GM04504 (cell line): ENCODE data around the gene TFAP2E.

ENCODE experiments used
- DNase-seq: peaks from one replicate; pipeline ENCODE4 v3.0.0-alpha.2; 2012; ENCODE audit warnings: low read depth

The TFAP2E gene

DNA sequence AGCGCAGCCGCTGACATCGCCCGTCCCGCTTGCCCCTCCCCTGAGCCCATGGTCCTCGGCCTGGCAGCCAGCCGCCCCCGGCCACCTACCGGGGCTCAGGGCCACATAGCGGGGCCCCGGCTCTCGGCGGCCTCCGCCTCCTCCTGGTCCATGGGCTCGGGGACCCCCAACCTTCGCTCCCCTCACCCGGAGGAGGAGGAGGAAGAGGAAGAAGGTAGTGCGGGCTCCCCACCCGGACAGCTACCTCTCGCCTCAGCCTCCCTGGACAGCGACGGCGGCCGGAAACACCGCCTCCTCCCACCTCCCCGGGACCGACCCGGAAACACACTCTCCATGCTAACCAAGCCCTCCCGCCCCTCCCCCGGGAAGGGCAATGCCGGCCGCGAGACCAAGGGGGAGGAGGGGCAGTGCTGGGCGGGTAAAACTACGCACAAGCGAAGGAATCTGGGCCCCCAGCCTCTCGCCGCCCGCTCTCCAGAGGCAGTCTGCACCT, 15.9 kb upstream of the TFAP2E start, which contains the start of gene KIAA0319L:
Gene KIAA0319L (minus strand): TSS at position 286 of the 493 bp plus-strand sequence. CDS start 2,912 bp downstream, outside the sequence.
- DNase-seq: peak; percentile 72

- peak; percentile 93 for DNase-seq
Measured at GRCh38 chr1:35557611-35558373, 15.3 kb upstream of the TFAP2E start, which contains the start of gene NCDN. NCDN (plus strand) TSS chr1:35557799; CDS start chr1:35558191, 392 bp downstream.

- no peak for DNase-seq
Measured at GRCh38 chr1:35558374-35559316, 14.5 kb upstream of the TFAP2E start.

DNA sequence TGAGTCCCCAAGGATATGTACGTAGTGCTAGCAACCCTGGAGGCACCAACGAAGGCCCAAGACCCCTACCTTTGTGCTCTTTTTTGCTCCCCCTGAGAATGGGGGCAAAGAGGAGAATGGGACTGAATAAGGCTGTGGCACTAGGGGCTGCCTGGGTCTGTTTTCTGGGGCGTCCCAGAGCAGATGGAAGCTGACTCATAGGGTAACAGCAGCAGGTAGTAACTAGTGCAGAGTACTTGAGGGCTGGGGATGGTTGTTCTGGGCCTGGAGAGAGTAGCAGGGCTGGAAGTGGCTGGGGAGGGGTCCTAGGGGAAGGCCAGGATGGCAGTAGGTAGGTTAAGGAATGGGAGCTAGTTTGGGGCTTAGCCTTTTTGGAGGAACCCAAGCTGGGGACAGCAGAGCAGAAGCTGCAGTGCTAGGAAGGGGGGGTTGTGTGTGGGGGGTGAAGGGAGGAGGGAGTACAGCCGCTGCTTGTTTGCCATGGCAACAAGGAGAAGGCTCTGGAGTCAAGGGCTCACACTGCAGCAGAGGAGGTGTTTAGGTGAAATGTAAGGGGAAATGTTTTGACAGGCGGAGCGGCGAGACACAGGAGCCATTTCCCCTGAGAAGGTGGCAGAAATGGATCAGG, 13.7 kb upstream of the TFAP2E start:
- DNase-seq: no peak

DNA sequence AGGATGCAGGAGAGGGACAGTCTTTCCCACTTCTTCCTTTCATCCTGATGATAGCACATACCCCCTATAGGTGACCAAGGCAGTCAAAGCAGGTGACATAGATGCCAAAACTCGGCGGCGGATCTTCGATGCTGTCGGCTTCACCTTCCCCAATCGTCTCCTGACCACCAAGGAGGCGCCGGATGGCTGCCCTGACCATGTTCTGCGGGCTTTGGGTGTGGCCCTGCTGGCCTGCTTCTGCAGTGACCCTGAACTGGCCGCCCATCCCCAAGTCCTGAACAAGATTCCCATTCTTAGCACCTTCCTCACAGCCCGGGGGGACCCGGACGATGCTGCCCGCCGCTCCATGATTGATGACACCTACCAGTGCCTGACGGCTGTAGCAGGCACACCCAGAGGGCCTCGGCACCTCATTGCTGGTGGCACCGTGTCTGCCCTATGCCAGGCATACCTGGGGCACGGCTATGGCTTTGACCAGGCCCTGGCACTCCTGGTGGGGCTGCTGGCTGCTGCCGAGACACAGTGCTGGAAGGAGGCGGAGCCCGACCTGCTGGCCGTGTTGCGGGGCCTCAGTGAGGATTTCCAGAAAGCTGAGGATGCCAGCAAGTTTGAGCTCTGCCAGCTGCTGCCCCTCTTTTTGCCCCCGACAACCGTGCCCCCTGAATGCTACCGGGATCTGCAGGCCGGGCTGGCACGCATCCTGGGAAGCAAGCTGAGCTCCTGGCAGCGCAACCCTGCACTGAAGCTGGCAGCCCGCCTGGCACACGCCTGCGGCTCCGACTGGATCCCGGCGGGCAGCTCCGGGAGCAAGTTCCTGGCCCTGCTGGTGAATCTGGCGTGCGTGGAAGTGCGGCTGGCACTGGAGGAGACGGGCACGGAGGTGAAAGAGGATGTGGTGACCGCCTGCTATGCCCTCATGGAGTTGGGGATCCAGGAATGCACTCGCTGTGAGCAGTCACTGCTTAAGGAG, 12.6 kb upstream of the TFAP2E start:
- no peak for DNase-seq

DNA sequence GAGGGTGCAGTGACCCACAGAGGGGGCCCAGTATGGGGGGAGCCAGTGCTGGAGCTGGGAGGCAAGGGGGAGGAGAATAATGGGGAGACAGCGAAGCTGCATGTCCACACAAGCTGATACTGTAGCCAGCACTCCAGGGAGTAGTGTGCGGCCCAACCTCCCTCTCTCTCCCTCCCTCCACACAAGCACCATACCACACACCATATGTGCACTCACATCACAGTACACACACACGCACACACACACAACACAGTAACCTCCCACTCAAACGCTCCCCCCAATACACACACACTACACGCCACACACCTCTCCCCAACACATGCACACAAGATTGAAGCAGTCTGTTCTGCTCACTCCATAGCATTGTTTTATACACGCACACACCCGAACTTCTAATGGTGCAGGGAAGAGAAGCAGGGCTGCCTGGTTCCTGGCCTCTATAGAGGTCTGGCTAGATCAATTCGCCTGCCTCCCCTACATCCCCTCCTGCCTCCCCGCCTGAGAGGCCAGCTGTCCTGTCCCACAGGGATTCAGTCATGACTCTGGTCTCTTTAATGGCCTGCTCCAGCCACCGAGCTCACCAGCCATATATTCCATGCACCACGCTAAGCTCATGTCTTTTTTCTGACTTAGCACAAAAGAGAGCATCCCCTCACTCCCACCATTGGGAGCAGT, 11.7 kb upstream of the TFAP2E start:
- no peak for DNase-seq

GRCh38 chr1:35561972-35562680, 11.0 kb upstream of the TFAP2E start:
- no peak for DNase-seq

- DNase-seq: no peak
Measured at GRCh38 chr1:35563166-35563565, 9.9 kb upstream of the TFAP2E start.

DNA sequence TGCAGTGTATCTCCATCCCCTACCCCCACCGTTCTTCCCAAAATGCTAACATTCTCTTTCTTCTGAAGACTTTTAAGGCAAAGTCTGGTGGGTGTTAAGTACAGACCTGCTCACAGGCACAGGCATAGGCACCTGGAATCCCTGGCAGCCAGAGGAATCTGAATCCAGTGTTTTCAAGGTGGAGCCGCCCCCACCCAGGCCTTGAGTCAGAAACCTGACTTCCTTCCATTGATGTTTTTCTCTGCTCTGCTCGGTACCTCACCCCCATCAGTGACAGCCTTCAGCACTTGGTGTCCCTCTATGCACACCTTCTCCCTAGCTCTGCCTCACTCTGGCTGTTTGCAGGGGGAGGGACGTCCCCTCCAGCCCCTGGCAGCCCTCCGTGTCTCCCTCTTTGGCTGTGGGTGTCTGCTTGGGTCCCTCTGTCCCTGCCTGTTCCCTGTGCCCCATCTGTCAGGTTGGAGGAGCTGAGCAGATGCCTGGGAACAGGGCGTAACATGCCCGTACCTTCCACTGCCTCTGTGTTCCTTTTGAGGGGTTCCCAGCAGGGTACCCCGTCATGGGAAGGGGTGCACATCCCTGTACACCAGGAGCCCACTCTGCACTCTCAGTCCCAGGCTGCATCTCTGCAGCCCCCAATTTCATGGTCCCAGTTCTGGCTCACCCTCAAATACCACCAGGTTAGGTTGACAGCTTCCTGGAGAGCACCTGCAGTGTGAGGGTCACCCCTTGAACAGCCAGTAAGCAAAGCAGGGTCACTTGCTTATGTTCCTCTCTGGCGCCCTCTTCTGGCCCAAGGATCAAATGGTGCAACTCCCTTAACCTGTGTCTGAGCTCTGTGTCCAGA, 8.9 kb upstream of the TFAP2E start:
- peak; percentile 53 for DNase-seq

DNA sequence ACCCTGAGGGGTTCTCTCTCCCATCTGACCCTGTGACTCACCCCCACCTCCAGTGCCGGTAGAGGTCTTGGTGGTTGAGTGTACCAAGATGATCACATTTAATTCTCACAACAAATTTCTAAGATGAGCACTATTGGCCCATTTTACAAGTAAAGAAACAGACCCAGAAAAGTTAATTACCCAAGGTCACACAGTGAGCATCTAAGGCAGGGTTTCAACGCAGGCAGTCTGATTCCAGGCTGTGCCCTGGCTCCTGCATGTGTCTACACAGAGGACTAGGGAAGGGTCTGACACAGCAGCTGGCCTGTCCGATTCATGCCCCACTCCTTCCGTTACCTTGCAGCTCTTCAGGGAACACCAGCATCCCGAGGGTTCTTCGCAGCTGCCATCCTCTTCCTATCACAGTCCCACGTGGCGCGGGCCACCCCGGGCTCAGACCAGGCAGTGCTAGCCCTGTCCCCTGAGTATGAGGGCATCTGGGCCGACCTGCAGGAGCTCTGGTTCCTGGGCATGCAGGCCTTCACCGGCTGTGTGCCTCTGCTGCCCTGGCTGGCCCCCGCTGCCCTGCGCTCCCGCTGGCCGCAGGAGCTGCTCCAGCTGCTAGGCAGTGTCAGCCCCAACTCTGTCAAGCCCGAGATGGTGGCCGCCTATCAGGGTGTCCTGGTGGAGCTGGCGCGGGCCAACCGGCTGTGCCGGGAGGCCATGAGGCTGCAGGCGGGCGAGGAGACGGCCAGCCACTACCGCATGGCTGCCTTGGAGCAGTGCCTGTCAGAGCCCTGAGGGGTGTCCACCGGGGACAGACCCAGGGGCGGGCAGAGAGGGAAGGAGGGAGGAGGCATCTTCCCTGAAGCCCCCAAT, 8.0 kb upstream of the TFAP2E start:
- DNase-seq: no peak

DNA sequence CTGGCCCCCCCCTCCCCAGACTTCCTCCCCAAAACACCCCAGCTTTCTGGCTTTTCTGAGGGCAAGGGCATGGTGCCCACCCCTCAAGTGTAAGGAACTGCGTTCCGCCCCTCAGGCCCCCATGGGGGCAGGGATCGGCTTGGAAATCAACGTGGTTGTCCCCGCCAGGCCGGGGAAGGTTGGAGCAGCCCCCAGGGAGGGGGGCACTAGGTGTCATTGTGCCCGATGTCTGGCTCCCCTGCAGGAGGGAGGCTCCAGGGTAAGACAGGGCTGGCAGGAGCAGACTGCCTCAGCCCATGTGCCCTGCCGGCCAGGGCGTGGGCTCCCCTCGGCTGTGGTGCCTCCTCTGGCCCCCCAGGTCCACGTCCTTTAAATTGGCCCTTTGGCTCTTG, 7.4 kb upstream of the TFAP2E start:
- no peak for DNase-seq

DNA sequence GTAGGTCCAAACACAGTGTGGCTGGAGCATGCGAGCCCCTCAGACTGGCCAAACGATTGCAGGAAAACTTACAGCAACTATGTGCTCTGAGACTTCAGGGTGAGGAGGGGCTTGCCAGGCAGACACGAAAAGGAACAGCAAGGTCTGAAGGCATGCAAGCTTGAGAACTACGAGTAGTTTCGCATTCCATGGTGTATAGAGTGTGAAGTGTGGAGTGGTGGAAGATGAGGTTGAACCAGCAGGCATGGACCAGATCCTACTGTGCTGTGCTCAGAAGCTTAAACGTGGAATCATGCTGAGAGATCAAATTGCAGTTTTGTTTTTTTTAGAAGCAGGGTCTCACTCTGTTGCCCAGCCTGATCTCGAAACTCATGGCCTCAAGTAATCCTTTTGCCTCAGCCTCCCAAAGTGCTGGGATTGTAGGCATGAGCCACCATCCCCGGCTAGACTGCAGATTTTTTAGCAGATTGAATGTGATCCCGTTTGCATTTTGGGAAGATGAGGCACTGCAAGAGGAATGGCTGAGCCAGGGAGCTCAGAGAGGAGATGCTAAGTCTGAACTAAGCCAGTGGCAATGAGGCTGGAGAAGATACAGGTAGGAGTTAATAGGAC, 5.1 kb upstream of the TFAP2E start:
- DNase-seq: no peak

GRCh38 chr1:35568975-35569395, 4.1 kb upstream of the TFAP2E start:
- peak; percentile 35 for DNase-seq

DNA sequence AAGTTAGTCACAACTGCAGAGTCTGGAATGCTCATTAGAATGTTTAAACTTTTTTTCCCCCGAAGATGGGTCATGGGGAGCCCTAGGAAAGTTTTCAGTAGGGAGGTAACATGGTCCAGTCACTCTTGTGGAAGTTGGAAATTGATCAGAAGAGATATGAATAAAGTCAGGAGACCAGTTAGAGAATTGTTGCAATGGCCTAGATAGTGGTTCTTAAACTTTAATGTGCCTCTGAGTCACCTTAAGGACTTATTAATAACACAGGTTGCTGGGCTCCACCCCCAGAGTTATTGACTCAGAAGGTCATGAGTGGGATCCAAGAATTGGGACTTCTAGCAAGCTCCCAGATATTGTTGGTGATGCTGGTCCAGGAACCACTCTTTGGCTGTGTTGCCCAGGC, 3.2 kb upstream of the TFAP2E start:
- DNase-seq: no peak

DNA sequence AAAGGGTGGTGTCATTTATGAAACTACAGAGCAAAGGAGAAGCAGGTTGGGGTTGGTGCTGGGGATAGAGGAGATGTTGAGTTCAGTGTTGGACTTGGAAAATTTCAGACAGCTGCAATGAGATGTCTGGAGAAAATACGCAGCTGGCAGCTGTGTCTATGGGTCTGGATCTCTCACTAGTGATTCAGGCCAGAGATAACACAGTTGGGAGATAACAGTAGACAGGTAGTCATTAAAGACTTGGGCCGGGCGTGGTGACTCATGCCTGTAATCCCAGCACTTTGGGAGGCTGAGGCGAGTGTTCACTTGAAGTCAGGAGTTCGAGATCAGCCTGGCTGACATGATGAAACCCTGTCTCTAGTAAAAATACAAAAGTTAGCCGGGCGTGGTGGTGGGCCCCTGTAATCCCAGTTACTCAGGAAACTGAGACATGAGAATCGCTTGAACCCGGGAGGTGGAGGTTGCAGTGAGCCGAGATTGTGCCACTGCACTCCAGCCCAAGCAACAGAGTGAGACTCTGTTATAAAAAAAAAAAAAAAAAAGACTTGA, 2.5 kb upstream of the TFAP2E start:
- no peak for DNase-seq

DNA sequence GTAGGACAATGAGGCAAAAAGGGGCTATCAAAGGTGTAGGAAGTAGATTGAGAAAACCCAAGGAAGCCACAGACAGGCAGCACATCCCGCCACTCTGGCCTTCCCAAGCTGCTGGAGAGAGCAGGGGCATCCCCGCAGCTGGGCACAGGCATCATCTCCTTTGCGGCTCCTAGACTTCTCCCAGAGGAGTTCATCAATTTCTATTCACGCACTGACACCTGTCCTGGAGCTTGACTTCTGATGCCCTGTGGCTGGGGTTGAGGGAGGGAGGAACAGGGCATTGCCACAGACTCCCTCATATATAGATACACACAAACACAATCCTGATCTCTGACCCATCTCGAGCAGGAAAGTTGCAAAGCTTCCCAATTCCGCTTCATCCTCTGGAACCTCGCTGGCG, 1.9 kb upstream of the TFAP2E start:
- DNase-seq: no peak

DNA sequence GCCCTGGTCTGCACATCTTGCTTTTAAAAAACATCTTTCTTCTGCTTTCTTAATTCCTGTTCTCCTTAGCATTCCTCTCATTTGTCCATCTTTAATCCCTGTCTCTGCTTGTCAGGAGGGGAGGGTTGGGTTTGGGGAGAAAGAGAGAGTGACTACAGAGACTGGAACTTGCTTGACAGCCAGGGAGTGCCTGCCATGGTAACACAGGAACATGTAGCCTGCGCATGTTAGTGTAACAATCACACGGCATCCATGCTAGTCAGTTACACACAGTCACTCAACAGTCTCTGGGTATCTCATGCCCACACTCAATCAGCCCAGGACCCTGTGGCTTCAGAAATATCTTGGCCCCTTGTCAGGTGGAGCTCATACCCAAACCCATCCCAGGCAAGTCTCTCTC, 818 bp upstream of the TFAP2E start:
- no peak for DNase-seq
